RWPE2 (cell line): ENCODE results near the gene TWNK.

Experiments
- ATAC-seq: fragments of 200-7000 bp; cut with Tn5 transposase; 3 replicates; pipeline ENCODE4 v1.9.1; 2021; ENCODE audit warnings: low read depth
- DNase-seq: peaks from one replicate; pipeline ENCODE4 v3.0.0-alpha.2; 2020; ENCODE audit warnings: low spot score
- H3K27ac ChIP-seq: fragments of 450-650 bp; 2 replicates; pipeline ENCODE4 v1.5.1; 2017; ENCODE audit warnings: mild to moderate bottlenecking; ENCODE audit not compliant: poor library complexity, severe bottlenecking
- H3K27me3 ChIP-seq: fragments of 250-450 bp; sonication (Bioruptor Pico); 2 replicates; pipeline ENCODE4 v1.5.1; 2021; ENCODE audit warnings: mild to moderate bottlenecking, moderate library complexity; ENCODE audit not compliant: insufficient read depth, poor library complexity, severe bottlenecking
- H3K36me3 ChIP-seq: fragments of 250-450 bp; sonication (Bioruptor Pico); 2 replicates; pipeline ENCODE4 v1.5.1; 2020; ENCODE audit warnings: low read depth, mild to moderate bottlenecking, moderate library complexity
- H3K4me1 ChIP-seq: fragments of 250-450 bp; sonication (Bioruptor Pico); 2 replicates; pipeline ENCODE4 v1.5.1; 2021; ENCODE audit warnings: mild to moderate bottlenecking, moderate library complexity; ENCODE audit not compliant: insufficient read depth, poor library complexity, severe bottlenecking
- H3K4me3 ChIP-seq: fragments of 250-450 bp; sonication (Bioruptor Pico); 2 replicates; pipeline ENCODE4 v1.5.1; 2021; ENCODE audit warnings: mild to moderate bottlenecking, moderate library complexity; ENCODE audit not compliant: severe bottlenecking
- H3K9me3 ChIP-seq: fragments of 250-450 bp; sonication (Bioruptor Pico); 2 replicates; pipeline ENCODE4 v1.5.1; 2021; ENCODE audit warnings: mild to moderate bottlenecking, moderate library complexity; ENCODE audit not compliant: severe bottlenecking
- CTCF ChIP-seq: fragments of 450-650 bp; IDR thresholded peaks from one replicate; pipeline ENCODE4 v1.5.1; 2017; ENCODE audit warnings: mild to moderate bottlenecking, moderate library complexity; ENCODE audit not compliant: poor library complexity, severe bottlenecking

The TWNK gene

GRCh38 chr10:101018600-101019439 is 31.5 kb downstream of the TWNK start:
- DNase-seq (no peak), ATAC-seq (peak; percentile 63)
- no peak overlapping the region for H3K27ac ChIP-seq
- no peaks in the 10 kb centered on the region for H3K27me3 ChIP-seq
- no peaks in the 10 kb centered on the region for H3K9me3 ChIP-seq
- no peaks in the 10 kb centered on the region for H3K4me1 ChIP-seq
- no peak overlapping the region for H3K4me3 ChIP-seq
- TF ChIP-seq CTCF: peak; percentile 62
- H3K36me3 ChIP-seq: no peaks in the 10 kb centered on the region

GRCh38 chr10:101019440-101019703 is 32.0 kb downstream of the TWNK start:
- no peaks in the 10 kb centered on the region for H3K27me3 ChIP-seq
- TF ChIP-seq CTCF: no peak
- DNase-seq: no peak
- ATAC-seq: no peak
- H3K9me3 ChIP-seq: no peaks in the 10 kb centered on the region
- H3K4me3 ChIP-seq: no peak overlapping the region
- H3K27ac ChIP-seq: no peak overlapping the region
- H3K36me3 ChIP-seq: no peaks in the 10 kb centered on the region
- H3K4me1 ChIP-seq: no peaks in the 10 kb centered on the region

GRCh38 chr10:101020427-101021075 is 33.2 kb downstream of the TWNK start:
- Histone ChIP-seq H3K4me1 (no peaks in the 10 kb centered on the region), H3K9me3 (no peaks in the 10 kb centered on the region), H3K36me3 (no peaks in the 10 kb centered on the region), H3K27me3 (no peaks in the 10 kb centered on the region), H3K4me3 (no peak overlapping the region), H3K27ac (no peak overlapping the region)
- ATAC-seq: no peak
- TF ChIP-seq CTCF: no peak
- DNase-seq: no peak

- Histone ChIP-seq H3K4me1 (no peaks in the 10 kb centered on the region), H3K4me3 (no peak overlapping the region), H3K36me3 (no peaks in the 10 kb centered on the region), H3K27me3 (no peaks in the 10 kb centered on the region), H3K9me3 (no peaks in the 10 kb centered on the region), H3K27ac (no peak overlapping the region)
- no peak for TF ChIP-seq CTCF
- DNase-seq (no peak), ATAC-seq (peak; percentile 7; the same call in 1 of the 3 replicates)
These were observed 33.9 kb downstream of the TWNK start for GRCh38 chr10:101021239-101021638.
